ENCODE results near the gene RGS7.
"Not testable (repeated sequence)": the region's sequence is repeated elsewhere in the genome, so short reads cannot be mapped to it uniquely, and the experiment has no call there.

RGS7 gene

DNA sequence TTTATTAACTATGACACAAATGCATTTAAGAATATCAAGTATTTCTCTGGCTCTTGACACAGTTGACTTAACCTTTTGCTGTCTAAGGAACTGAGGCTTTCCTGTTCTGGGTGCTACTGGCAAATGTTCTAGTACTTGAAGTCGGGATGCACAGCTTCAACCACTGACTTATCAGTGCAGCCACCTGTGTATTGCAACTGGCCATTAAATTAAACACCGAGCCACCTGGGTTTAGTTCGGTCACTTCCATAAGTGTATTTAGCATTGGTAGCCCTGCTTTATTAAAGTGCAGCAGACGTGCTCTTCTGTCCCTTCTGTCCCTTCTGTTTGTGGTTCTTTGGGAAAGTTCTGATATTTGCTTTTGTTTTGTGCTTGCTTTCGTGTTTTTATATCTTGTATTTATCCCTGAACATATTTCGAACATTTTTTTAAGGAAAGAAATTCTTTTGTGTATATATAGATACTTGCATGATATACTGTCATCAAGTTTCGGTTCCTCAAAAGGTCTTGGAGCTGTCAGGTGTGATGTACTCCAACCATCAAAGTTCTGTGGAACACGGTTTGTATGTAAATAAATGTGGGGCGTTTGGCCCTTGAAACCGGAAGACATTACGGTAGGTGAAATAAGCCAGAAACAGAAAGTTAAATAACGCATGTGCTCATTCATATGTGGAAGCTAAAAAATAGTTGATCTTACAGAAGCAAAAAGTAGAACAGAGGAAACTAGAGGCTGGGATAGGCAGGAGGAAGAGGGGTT is 447.1 kb downstream of the RGS7 start:
- DNase-seq (ENCODE audit: low spot score), result no peak

DNA sequence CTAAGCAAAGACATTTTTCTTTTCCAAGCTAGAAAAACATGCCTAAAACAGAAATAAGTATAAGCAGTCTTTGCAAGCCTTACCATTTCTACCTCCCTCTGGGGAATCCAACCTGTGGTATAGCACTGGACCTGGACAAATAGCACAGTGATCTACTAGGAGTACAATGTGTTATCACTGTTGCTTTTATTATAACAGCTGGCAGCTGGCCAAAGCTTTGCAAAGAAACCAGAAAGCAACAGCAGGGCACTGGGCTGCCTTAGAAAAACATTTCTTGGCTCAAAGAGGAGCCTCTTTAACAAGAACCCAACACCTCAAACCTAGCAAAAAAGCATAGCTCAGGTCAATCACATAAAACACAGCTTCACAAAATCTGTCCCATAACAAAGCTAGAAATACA is 450.5 kb downstream of the RGS7 start:
- DNase-seq (ENCODE audit: low spot score), result no peak

DNA sequence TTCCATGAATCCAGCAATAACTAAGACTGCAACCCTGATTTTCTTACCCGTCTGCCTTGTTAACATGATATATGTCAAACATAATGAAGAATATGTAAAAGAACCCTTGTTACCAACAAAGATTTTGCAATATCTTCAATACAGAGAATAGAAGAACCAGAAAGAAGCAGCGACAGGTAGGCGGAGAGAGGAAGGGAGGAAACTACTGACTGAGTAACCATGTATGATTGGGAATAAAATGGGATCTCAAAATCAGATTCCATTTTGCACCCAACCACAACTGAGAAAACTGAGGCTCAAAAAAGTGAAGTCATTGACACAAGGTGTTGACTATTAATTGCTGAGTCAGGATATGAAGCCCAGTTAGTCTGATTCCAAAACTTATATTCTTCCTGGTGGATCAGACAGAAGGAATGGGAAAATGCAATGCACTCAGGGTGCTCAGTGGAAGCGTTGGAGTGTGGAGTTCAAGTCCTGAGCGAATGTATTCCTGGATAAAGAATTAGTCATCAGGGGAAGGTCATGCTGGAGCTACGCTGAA is 451.7 kb downstream of the RGS7 start:
- no peak for DNase-seq (ENCODE audit: low spot score)

- not testable (repeated sequence) for DNase-seq (ENCODE audit: low spot score)
Measured at GRCh38 chr1:240895424-240895823, 461.6 kb downstream of the RGS7 start.

- no peak for DNase-seq (ENCODE audit: low spot score)
Measured at GRCh38 chr1:240888787-240889048, 468.3 kb downstream of the RGS7 start.

- no peak for DNase-seq (ENCODE audit: low spot score)
Measured at GRCh38 chr1:240888039-240888786, 468.8 kb downstream of the RGS7 start.

- DNase-seq (ENCODE audit: low spot score), result no peak
Measured at GRCh38 chr1:240883490-240883889, 473.5 kb downstream of the RGS7 start.

DNA sequence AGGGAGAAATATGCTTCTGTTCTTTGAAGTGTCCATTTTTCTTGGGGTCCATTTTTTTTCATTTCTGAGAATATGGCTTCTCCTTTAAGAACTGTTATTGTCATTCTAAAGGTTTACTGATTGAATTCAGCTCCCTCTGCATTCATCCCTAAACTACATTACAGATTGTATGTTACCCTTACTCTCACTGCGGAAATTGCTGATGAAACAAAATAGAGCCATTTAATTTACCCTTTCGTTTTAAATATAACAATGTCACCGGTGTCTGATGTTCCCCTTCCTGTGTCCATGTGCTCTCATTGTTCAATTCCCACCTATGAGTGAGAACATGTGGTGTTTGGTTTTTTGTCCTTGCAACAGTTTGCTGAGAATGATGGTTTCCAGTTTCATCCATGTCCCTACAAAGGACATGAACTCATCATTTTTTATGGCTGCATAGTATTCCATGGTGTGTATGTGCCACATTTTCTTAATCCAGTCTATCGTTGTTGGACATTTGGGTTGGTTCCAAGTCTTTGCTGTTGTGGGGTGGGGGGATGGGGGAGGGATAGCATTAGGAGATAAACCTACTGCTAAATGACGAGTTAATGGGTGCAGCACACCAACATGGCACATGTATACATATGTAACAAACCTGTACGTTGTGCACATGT is 474.2 kb downstream of the RGS7 start:
- not testable (repeated sequence) for DNase-seq (ENCODE audit: low spot score)

DNA sequence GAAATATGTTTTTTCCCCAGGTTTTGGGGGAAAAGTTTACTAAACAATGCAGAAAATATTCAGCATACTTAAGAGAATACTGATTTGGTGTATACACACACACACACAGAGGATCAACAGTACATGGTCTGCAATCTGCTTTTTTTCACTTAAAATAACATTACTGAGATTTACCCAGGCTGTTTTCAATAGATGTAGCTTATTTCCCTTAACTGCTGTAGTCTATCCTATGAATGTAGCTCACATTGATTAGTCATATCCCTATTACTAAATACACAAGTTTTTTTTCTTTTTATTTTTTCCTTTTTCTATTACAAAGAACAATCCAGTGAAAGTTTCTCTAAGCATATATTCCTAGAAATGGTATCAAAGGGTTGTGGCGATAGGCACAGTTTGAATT is 478.4 kb downstream of the RGS7 start:
- DNase-seq (ENCODE audit: low spot score), result no peak

- no peak for DNase-seq (ENCODE audit: low spot score)
Measured at GRCh38 chr1:240877605-240878004, 479.4 kb downstream of the RGS7 start.

- no peak for DNase-seq (ENCODE audit: low spot score)
Measured at GRCh38 chr1:240876071-240876470, 480.9 kb downstream of the RGS7 start.

DNA sequence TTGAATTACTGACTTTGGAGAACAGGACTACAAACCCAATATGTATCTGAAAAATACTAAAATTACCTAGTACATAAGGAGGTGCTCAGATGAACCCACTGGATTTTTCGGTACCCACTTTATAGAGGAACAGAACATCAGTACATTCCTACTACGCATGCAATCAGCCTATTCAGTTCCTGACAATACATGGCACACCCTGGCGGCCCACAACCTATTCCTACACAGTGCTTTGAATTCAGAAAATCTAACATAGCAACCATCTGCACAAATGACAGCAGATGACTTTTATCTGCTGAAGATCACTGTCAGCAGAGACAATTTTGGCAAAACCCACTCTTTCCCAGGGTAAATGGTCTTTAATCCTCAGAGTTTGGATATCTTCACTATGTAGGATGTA is 487.9 kb downstream of the RGS7 start:
- no peak for DNase-seq (ENCODE audit: low spot score)

DNA sequence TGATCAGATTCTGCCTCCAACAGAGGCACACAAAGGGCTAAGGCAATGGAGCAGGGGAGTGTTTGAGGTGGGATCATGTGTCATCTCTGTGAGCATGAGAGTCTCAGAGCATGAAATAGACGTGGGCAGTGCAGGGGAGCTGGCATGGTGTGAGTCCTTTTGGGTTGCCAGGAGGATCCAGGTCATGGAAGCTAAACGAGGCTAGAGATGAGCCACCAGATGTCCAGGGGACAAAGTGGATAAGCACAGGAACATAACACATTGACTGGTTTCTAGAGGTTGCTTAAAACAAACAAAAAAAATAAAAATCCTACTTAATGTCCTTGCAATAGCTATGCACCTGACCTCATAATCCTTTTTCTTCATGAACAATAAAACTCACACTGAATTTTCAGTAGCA is 490.3 kb downstream of the RGS7 start:
- DNase-seq (ENCODE audit: low spot score), result no peak

GRCh38 chr1:240860023-240860422 is 497.0 kb downstream of the RGS7 start:
- no peak for DNase-seq (ENCODE audit: low spot score)

DNA sequence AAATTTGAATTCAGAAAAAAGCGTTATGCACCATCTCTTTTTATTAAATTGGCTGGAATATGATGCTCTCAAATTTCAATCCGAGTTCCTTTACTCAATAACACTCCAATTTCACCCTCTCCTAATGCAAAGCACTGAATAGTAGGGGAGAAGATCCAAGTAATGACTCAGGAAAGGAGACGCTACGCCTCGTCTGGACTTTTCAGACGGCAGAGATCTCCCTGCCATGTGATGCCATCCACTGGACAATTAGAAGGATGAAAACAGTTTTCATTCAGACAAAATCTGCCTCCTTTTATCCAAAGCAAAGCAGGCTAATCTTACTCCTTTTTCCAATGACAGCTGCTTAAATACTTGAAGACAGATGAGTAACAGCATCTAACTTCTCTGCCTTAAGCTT is 502.6 kb downstream of the RGS7 start:
- DNase-seq (ENCODE audit: low spot score), result no peak

DNA sequence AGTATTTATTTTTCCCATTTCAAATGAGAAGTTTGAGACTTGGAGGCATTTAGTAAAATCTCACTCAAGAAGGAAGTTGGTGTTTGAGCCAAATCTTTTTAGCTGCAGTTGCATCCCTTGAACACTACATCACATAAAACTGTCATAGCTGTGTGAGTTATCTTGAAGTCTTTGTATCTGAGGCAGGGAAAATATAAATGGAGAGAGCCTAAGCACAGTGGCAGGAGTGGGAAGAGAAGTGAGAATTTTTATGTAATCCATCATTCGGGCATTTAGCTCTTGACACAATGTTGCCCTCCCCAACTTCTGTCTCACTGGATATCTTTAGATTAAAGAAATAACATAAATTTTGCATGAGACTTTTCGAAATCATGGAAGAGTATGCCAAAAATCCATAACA is 509.7 kb downstream of the RGS7 start:
- no peak for DNase-seq (ENCODE audit: low spot score)

GRCh38 chr1:240844486-240844885 is 512.5 kb downstream of the RGS7 start:
- DNase-seq (ENCODE audit: low spot score), result no peak

GRCh38 chr1:240843798-240844197 is 513.2 kb downstream of the RGS7 start:
- DNase-seq (ENCODE audit: low spot score), result no peak

DNA sequence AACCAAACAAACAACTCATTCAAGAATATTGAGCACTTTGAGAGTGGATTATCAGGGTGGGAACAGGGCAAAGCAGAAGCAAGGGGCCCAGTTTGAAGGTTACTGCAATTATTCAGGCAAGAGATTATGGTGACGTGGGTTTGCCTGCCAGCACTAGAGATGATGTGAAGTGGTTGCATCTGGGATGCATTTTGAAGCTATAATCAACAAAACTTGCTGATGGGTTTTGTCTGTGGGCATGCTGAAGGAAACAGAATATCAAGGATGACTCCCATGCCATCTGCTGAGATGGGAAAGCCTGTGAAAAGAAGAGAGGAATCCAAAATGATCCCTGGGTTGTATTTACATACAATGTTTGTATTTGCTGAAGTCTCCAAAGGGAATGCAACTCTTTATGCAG is 520.7 kb downstream of the RGS7 start:
- DNase-seq (ENCODE audit: low spot score), result no peak

- no peak for DNase-seq (ENCODE audit: low spot score)
Measured at GRCh38 chr1:240835291-240835690, 521.7 kb downstream of the RGS7 start.

DNA sequence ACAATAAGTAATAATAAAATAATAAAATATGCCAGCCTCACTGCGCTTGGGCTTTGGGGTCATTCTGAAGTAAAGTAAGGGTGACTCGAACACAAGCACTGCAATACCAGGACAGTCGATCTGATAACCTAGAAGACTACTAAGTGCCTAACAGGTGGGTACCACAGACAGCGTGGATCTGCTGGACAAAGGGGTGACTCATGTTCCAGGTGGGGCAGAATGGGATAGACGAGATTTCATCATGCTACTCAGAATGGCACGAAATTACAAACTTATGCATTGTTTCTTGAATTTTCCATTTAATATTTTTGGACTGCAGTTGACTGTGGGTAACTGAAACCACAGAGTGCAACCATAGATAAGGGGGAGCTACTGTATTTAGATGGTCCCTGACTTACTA is 523.9 kb downstream of the RGS7 start:
- DNase-seq (ENCODE audit: low spot score), result no peak

- no peak for DNase-seq (ENCODE audit: low spot score)
Measured at GRCh38 chr1:240831922-240832321, 525.1 kb downstream of the RGS7 start.

- no peak for DNase-seq (ENCODE audit: low spot score)
Measured at GRCh38 chr1:240831191-240831631, 525.8 kb downstream of the RGS7 start.

Data from hematopoietic multipotent progenitor cell treated with erythropoietin and hydrocortisone succinate and interleukin-3 and kit ligand, for 17 days (in vitro differentiated cells).